Calu3 (cell line): Measurements from ENCODE around the gene ELOVL6. TPM values are rescaled to one million over a fixed set of nuclear protein-coding genes. Genes with fewer than 3 reads are reported as not detected.
"Not testable (repeated sequence)": the region's sequence is repeated elsewhere in the genome, so short reads cannot be mapped to it uniquely, and the experiment has no call there.

Experiments
- BruUV-seq: library from RNA; stranded (reverse); fragments of 400-500 nt; replicated peaks from 2 replicates; lab custom pipeline; 2021; lab: Mats Ljungman, UMichigan
- CTCF ChIA-PET: fragments of 300-600 bp; sonication (Branson Sonifier 250); formaldehyde crosslinking; loops from one replicate; lab custom pipeline; 2022; ENCODE audit warnings: antibody characterized with exemption; lab: Charles Lee
- DNase-seq: peaks from one replicate; pipeline ENCODE4 v3.0.0; 2022
- H3K27ac Mint-ChIP-seq: one replicate; pipeline ENCODE4 v1.8.0; 2022; ENCODE audit warnings: mixed read lengths; ENCODE audit not compliant: unreplicated experiment
- H3K27me3 Mint-ChIP-seq: one replicate; pipeline ENCODE4 v1.8.0; 2022; ENCODE audit warnings: mixed read lengths; ENCODE audit not compliant: unreplicated experiment
- H3K36me3 Mint-ChIP-seq: one replicate; pipeline ENCODE4 v1.8.0; 2022; ENCODE audit warnings: mild to moderate bottlenecking, moderate library complexity, mixed read lengths; ENCODE audit not compliant: insufficient read depth, unreplicated experiment
- H3K4me1 Mint-ChIP-seq: one replicate; pipeline ENCODE4 v1.8.0; 2022; ENCODE audit warnings: mild to moderate bottlenecking, low read depth, mixed read lengths; ENCODE audit not compliant: unreplicated experiment
- H3K4me3 Mint-ChIP-seq: one replicate; pipeline ENCODE4 v1.8.0; 2022; ENCODE audit warnings: mild to moderate bottlenecking, low read depth, moderate library complexity, mixed read lengths; ENCODE audit not compliant: unreplicated experiment
- H3K9me3 Mint-ChIP-seq: one replicate; pipeline ENCODE4 v1.8.0; 2022; ENCODE audit warnings: low read depth, mixed read lengths; ENCODE audit not compliant: unreplicated experiment
- intact Hi-C: fragments of 100-400 bp; cut with micrococcal nuclease; formaldehyde crosslinking; loops from one replicate; pipeline ENCODE4 v1.10.0; 2022; ENCODE audit not compliant: unreplicated experiment
- total RNA-seq: library from RNA; stranded (reverse); gene quantifications from 2 replicates; pipeline ENCODE4 v1.2.3, GENCODE V29; 2022
- TF ChIP-seq, protein P1 (sequence below): fragments of 200-600 bp; IDR thresholded peaks from one replicate; pipeline ENCODE4 v1.8.0; 2022; ENCODE audit warnings: antibody characterized with exemption; ENCODE audit not compliant: unreplicated experiment

The ELOVL6 gene
- total RNA-seq, 1 experiment from 2014 or later: 26.1 TPM

DNA sequence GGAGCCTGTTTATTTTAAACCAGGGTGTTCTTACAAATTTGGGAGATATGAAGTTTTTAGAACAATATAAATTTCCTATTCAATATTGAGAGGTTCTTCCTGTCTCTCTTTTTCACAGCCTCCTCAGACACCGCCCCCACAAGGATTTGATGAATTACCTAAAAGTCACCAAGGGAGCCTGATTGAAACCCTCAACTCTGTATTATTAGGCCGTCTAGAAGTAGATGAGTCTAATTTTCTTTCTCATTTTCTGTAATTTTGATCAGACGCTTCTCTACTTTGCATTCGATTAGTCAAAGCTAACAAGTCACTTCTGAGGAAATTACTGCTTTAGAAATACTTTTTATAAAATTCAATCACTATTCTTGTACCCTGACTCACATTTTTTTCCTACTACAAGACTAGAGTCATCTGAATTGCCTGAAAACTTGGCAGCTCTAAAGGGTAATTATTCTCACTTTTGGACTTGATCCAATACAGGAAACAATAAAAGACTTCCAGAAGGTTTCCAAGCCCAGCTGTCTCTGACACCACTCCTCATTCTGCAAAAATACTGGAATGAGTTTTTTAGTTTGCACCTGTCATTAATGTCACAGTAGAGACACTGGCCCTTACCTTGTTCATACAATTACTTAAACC is 111.2 kb downstream of the ELOVL6 start:
- H3K36me3 Mint-ChIP-seq: peaks cover 7% of the 10 kb centered on the region
- TF ChIP-seq, protein P1, sequence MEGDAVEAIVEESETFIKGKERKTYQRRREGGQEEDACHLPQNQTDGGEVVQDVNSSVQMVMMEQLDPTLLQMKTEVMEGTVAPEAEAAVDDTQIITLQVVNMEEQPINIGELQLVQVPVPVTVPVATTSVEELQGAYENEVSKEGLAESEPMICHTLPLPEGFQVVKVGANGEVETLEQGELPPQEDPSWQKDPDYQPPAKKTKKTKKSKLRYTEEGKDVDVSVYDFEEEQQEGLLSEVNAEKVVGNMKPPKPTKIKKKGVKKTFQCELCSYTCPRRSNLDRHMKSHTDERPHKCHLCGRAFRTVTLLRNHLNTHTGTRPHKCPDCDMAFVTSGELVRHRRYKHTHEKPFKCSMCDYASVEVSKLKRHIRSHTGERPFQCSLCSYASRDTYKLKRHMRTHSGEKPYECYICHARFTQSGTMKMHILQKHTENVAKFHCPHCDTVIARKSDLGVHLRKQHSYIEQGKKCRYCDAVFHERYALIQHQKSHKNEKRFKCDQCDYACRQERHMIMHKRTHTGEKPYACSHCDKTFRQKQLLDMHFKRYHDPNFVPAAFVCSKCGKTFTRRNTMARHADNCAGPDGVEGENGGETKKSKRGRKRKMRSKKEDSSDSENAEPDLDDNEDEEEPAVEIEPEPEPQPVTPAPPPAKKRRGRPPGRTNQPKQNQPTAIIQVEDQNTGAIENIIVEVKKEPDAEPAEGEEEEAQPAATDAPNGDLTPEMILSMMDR: no peak
- H3K27ac Mint-ChIP-seq: no peak overlapping the region
- H3K9me3 Mint-ChIP-seq: no peaks in the 10 kb centered on the region
- intact Hi-C loops: no loop called here
- no peaks in the 10 kb centered on the region for H3K27me3 Mint-ChIP-seq
- DNase-seq: no peak
- peaks cover 36% of the 10 kb centered on the region for H3K4me1 Mint-ChIP-seq
- CTCF ChIA-PET: no interaction called here
- no peak overlapping the region for H3K4me3 Mint-ChIP-seq
- BruUV-seq: no TSS peak

DNA sequence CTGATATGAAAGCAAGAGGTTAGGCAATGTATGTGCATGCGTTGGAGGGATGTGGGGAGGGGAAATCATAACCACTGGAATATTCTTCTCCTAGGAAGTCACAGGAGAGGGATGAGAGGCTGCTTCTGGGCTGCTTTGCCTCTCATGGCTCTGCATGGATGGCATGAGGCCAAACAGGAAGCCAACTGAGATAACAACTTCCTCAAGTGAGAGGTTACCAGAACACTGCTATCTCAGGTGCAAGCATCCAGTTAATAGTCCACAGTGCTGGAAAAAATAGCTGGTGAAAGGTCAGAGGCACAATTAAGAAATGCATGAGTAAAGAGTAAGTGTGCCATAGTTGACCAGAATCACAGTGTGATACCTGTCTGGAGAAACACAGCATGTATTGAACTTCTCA is 113.3 kb downstream of the ELOVL6 start:
- no TSS peak for BruUV-seq
- CTCF ChIA-PET: interaction anchor here (0.6 kb wide), 1 partner anchor 356 kb away, joined by 3 read pairs; no protein-coding TSS in a partner anchor
- intact Hi-C loops: no loop called here
- Mint-ChIP-seq H3K27ac (peak overlapping the region; percentile 50), H3K9me3 (no peaks in the 10 kb centered on the region), H3K27me3 (no peaks in the 10 kb centered on the region), H3K4me3 (peak overlapping the region; percentile 7), H3K4me1 (peaks cover 25% of the 10 kb centered on the region), H3K36me3 (peaks cover 7% of the 10 kb centered on the region)
- TF ChIP-seq, protein P1: no peak
- peak; percentile 71 for DNase-seq

DNA sequence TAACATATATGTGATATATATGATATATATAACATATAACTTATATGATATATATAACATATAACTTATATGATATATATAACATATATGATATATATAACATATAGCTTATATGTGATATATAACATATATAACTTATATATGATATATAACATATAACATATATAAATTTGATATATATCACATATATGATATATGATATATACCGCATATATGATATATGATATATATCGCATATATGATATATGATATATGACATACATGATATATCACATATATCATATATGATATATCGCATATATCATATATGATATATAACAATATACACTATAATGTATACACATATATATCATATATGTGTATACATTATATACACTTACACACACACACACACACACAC is 114.3 kb downstream of the ELOVL6 start:
- TF ChIP-seq, protein P1: no peak
- no peak overlapping the region for H3K27ac Mint-ChIP-seq
- no peak for DNase-seq
- H3K9me3 Mint-ChIP-seq: no peaks in the 10 kb centered on the region
- CTCF ChIA-PET: no interaction called here
- H3K4me3 Mint-ChIP-seq: no peak overlapping the region
- peaks cover 17% of the 10 kb centered on the region for H3K4me1 Mint-ChIP-seq
- no TSS peak for BruUV-seq
- peaks cover 7% of the 10 kb centered on the region for H3K36me3 Mint-ChIP-seq
- no peaks in the 10 kb centered on the region for H3K27me3 Mint-ChIP-seq
- intact Hi-C loops: no loop called here

DNA sequence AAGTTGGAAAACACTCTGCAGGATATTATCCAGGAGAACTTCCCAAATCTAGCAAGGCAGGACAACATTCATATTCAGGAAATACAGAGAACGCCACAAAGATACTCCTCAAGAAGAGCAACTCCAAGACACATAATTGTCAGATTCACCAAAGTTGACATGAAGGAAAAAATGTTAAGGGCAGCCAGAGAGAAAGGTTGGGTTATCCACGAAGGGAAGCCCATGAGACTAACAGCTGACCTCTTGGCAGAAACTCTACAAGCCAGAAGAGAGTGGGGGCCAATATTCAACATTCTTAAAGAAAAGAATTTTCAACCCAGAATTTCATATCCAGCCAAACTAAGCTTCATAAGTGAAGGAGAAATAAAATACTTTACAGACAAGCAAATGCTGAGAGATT is 120.3 kb downstream of the ELOVL6 start:
- H3K9me3 Mint-ChIP-seq, H3K36me3 Mint-ChIP-seq, H3K27ac Mint-ChIP-seq, H3K4me1 Mint-ChIP-seq, H3K4me3 Mint-ChIP-seq, BruUV-seq, H3K27me3 Mint-ChIP-seq, DNase-seq, intact Hi-C loops, CTCF ChIA-PET: not testable (repeated sequence)

DNA sequence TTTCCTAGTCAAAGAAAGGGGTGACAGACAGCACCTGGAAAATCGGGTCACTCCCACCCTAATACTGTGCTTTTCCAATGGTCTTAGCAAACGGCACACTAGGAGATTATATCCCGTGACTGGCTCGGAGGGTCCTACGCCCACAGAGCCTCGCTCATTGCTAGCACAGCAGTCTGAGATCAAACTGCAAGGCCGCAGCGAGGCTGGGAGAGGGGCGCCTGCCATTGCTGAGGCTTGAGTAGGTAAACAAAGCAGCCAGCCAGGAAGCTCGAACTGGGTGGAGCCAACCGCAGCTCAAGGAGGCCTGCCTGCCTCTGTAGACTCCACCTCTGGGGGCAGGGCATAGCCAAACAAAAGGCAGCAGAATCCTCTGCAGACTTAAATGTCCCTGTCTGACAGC is 121.6 kb downstream of the ELOVL6 start:
- H3K4me1 Mint-ChIP-seq, BruUV-seq, H3K36me3 Mint-ChIP-seq, H3K9me3 Mint-ChIP-seq, H3K4me3 Mint-ChIP-seq, H3K27ac Mint-ChIP-seq, H3K27me3 Mint-ChIP-seq, DNase-seq, CTCF ChIA-PET, intact Hi-C loops: not testable (repeated sequence)
